Measurements from ENCODE around the gene DIAPH3.

DIAPH3 gene

GRCh38 chr13:59856281-59856810 is 307.4 kb downstream of the DIAPH3 start:
- no peak for DNase-seq (ENCODE audit: low read depth, low spot score)
- TF ChIP-seq CTCF (IDR thresholded peaks at IDR 0.05; ENCODE audit: low read depth, low read length) = no peak
- in situ Hi-C loops (cut with HindIII; ENCODE audit: low sequenced_read_pairs) = no loop called here
- no peak overlapping the region for H3K4me3 ChIP-seq (ENCODE audit: low read depth, low read length)

- no peak for DNase-seq (ENCODE audit: low read depth, low spot score)
- no peak overlapping the region for H3K4me3 ChIP-seq (ENCODE audit: low read depth, low read length)
- in situ Hi-C loops (cut with HindIII; ENCODE audit: low sequenced_read_pairs) = no loop called here
- TF ChIP-seq CTCF (IDR thresholded peaks at IDR 0.05; ENCODE audit: low read depth, low read length) = no peak
Observed at GRCh38 chr13:59846845-59847620, 316.7 kb downstream of the DIAPH3 start.

GRCh38 chr13:59843040-59843439 is 320.7 kb downstream of the DIAPH3 start:
- no peak for TF ChIP-seq CTCF (IDR thresholded peaks at IDR 0.05; ENCODE audit: low read depth, low read length)
- in situ Hi-C loops (cut with HindIII; ENCODE audit: low sequenced_read_pairs) = no loop called here
- H3K4me3 ChIP-seq (ENCODE audit: low read depth, low read length) = no peak overlapping the region
- DNase-seq (ENCODE audit: low read depth, low spot score) = no peak

GRCh38 chr13:59842507-59842906 is 321.2 kb downstream of the DIAPH3 start:
- in situ Hi-C loops (cut with HindIII; ENCODE audit: low sequenced_read_pairs) = no loop called here
- H3K4me3 ChIP-seq (ENCODE audit: low read depth, low read length) = no peak overlapping the region
- no peak for DNase-seq (ENCODE audit: low read depth, low spot score)
- TF ChIP-seq CTCF (IDR thresholded peaks at IDR 0.05; ENCODE audit: low read depth, low read length) = no peak

GRCh38 chr13:59839186-59839585 is 324.5 kb downstream of the DIAPH3 start:
- H3K4me3 ChIP-seq (ENCODE audit: low read depth, low read length) = no peak overlapping the region
- no peak for DNase-seq (ENCODE audit: low read depth, low spot score)
- no peak for TF ChIP-seq CTCF (IDR thresholded peaks at IDR 0.05; ENCODE audit: low read depth, low read length)
- in situ Hi-C loops (cut with HindIII; ENCODE audit: low sequenced_read_pairs) = no loop called here

- in situ Hi-C loops (cut with HindIII; ENCODE audit: low sequenced_read_pairs) = no loop called here
- TF ChIP-seq CTCF (IDR thresholded peaks at IDR 0.05; ENCODE audit: low read depth, low read length) = no peak
- no peak for DNase-seq (ENCODE audit: low read depth, low spot score)
- no peak overlapping the region for H3K4me3 ChIP-seq (ENCODE audit: low read depth, low read length)
Observed at GRCh38 chr13:59837101-59837500, 326.6 kb downstream of the DIAPH3 start.
